K562 (cell line): Measurements from ENCODE around the gene TP53BP1. TPM values are rescaled to one million over a fixed set of nuclear protein-coding genes. Genes with fewer than 3 reads are reported as not detected.

ENCODE experiments used
- CBX5 ChIP-seq: IDR thresholded peaks from 2 replicates; pipeline ENCODE4 v1.6.1; 2014; ENCODE audit warnings: low read depth, borderline replicate concordance
- COPS2 ChIP-seq: fragments of 450-650 bp; conservative IDR thresholded peaks from 2 replicates; pipeline ENCODE4 v1.6.1; 2016; ENCODE audit warnings: mild to moderate bottlenecking, moderate library complexity
- ETV5 ChIP-seq: sonication (generic); formaldehyde crosslinking; IDR thresholded peaks from 2 replicates; pipeline ENCODE4 v1.4.0; 2020; ENCODE audit warnings: low read depth, mild to moderate bottlenecking, missing genetic modification reagents
- GATAD2A ChIP-seq: fragments of 450-650 bp; IDR thresholded peaks from 2 replicates; pipeline ENCODE4 v1.6.1; 2017
- HEY1 ChIP-seq: fragments of 250-450 bp; sonication (Bioruptor Pico); IDR thresholded peaks from 2 replicates; pipeline ENCODE4 v1.5.0; 2020; ENCODE audit warnings: mild to moderate bottlenecking, moderate library complexity, borderline replicate concordance
- MXI1 ChIP-seq: IDR thresholded peaks from 2 replicates; pipeline ENCODE4 v1.6.1; 2011; ENCODE audit warnings: low read depth, mild to moderate bottlenecking, improper control_type of control experiment, low read length
- NFATC3 ChIP-seq: fragments of 450-650 bp; IDR thresholded peaks from 2 replicates; pipeline ENCODE4 v1.6.1; 2017; ENCODE audit warnings: mild to moderate bottlenecking
- POLR3G ChIP-seq: IDR thresholded peaks from 2 replicates; pipeline ENCODE4 v1.6.1; 2011; ENCODE audit not compliant: insufficient read length, insufficient replicate concordance; ENCODE audit errors: extremely low read depth
- SMAD1 ChIP-seq: fragments of 150-350 bp; IDR thresholded peaks from 2 replicates; pipeline ENCODE4 v1.6.1; 2014; ENCODE audit warnings: low read length, low read depth; ENCODE audit not compliant: partially characterized antibody
- SNRNP70 ChIP-seq: fragments of 200-400 bp; formaldehyde crosslinking; optimal IDR thresholded peaks from 2 replicates; pipeline ENCODE3; 2017; ENCODE audit warnings: low read depth, low read length
- TBL1XR1 ChIP-seq, 2 experiments: IDR thresholded peaks; 2 replicates each; pipeline ENCODE4 v1.6.1; 2012; ENCODE audit warnings: improper control_type of control experiment in 2 of 2, low read length in 2 of 2, mild to moderate bottlenecking in 1 of 2
- ZBED1 ChIP-seq: IDR thresholded peaks from 2 replicates; pipeline ENCODE4 v1.6.1; 2014
- ZFP1 ChIP-seq: fragments of 450-650 bp; formaldehyde crosslinking; IDR thresholded peaks from 2 replicates; pipeline ENCODE4 v1.4.0; 2020; ENCODE audit warnings: mild to moderate bottlenecking, mixed read lengths
- ZNF121 ChIP-seq: sonication (generic); formaldehyde crosslinking; conservative IDR thresholded peaks from 2 replicates; pipeline ENCODE4 v1.8.0; 2022; ENCODE audit warnings: missing genetic modification reagents
- ZNF347 ChIP-seq: fragments of 450-650 bp; formaldehyde crosslinking; IDR thresholded peaks from 2 replicates; pipeline ENCODE4 v1.4.0; 2020; ENCODE audit warnings: low read depth, mild to moderate bottlenecking, moderate library complexity
- ZNF354B ChIP-seq: fragments of 250-450 bp; sonication (Bioruptor Pico); IDR thresholded peaks from 2 replicates; pipeline ENCODE4 v1.4.0; 2020
- ZNF445 ChIP-seq: fragments of 250-450 bp; sonication (Bioruptor Pico); IDR thresholded peaks from 2 replicates; pipeline ENCODE4 v1.4.0; 2020; ENCODE audit warnings: low read depth, mild to moderate bottlenecking, moderate library complexity
- ZNF584 ChIP-seq: fragments of 200-800 bp; sonication (Bioruptor generic); IDR thresholded peaks from 2 replicates; pipeline ENCODE4 v1.6.1; 2016; ENCODE audit warnings: low read depth, mild to moderate bottlenecking, missing genetic modification characterization, missing compliant biosample characterization
- ZNF766 ChIP-seq: fragments of 200-800 bp; sonication (Bioruptor generic); conservative IDR thresholded peaks from 2 replicates; pipeline ENCODE4 v1.6.1; 2016; ENCODE audit warnings: missing genetic modification characterization, missing compliant biosample characterization
- ZNF79 ChIP-seq: fragments of 250-450 bp; sonication (Bioruptor Pico); IDR thresholded peaks from 2 replicates; pipeline ENCODE4 v1.4.0; 2020; ENCODE audit warnings: low read depth, mild to moderate bottlenecking, moderate library complexity
- polyA plus RNA-seq, 8 experiments: library from polyadenylated mRNA; depleted of rRNA in 4 of 8; stranded (reverse) in 5 of 8; unstranded in 3 of 8; fragments of >200 nt; fragmentation: Nextera tagmentation in 2 of 8; fragmentation: Illumina TruSeq in 1 of 8; extraction: Ambion mirVana in 2 of 8; extraction: Trizol in 1 of 8; gene quantifications; 2 replicates each; pipeline versions ENCODE4 v1.2.1 to v1.2.3, GENCODE V29; 2011 to 2014; ENCODE audit warnings: inconsistent platforms in 1 of 8, missing spikeins in 1 of 8
- total RNA-seq, 7 experiments: library from RNA; depleted of rRNA in 6 of 7; stranded (reverse); fragments of >200 nt in 6 of 7; fragmentation: Illumina TruSeq in 2 of 7; extraction: Trizol in 2 of 7; gene quantifications; 2 replicates each; pipeline versions ENCODE4 v1.2.1 to v1.2.3, GENCODE V29; 2011 to 2021; ENCODE audit warnings: low replicate concordance in 1 of 7
- TF ChIP-seq, protein P1 (sequence below), 2 experiments: fragments of 450-650 bp; IDR thresholded peaks; 2 replicates each; pipeline ENCODE4 v1.6.1; 2016
- TF ChIP-seq, protein P2 (sequence below): fragments of 250-450 bp; sonication (Bioruptor Pico); IDR thresholded peaks from 2 replicates; pipeline ENCODE4 v1.5.0; 2021
- TF ChIP-seq, protein P3 (sequence below): fragments of 250-450 bp; sonication (Bioruptor Pico); IDR thresholded peaks from 2 replicates; pipeline ENCODE4 v1.4.0; 2020; ENCODE audit warnings: mild to moderate bottlenecking, moderate library complexity, borderline replicate concordance
- TF ChIP-seq, protein P4 (sequence below): fragments of 450-650 bp; IDR thresholded peaks from 2 replicates; pipeline ENCODE4 v1.7.0; 2016; ENCODE audit warnings: borderline replicate concordance

Gene TP53BP1
- total and polyA plus RNA-seq, 9 of the 15 experiments (the other 6 are each of a cell fraction or from before 2014, with no cell fraction given), result 5.7 to 63.3 (median 30.9) TPM

DNA sequence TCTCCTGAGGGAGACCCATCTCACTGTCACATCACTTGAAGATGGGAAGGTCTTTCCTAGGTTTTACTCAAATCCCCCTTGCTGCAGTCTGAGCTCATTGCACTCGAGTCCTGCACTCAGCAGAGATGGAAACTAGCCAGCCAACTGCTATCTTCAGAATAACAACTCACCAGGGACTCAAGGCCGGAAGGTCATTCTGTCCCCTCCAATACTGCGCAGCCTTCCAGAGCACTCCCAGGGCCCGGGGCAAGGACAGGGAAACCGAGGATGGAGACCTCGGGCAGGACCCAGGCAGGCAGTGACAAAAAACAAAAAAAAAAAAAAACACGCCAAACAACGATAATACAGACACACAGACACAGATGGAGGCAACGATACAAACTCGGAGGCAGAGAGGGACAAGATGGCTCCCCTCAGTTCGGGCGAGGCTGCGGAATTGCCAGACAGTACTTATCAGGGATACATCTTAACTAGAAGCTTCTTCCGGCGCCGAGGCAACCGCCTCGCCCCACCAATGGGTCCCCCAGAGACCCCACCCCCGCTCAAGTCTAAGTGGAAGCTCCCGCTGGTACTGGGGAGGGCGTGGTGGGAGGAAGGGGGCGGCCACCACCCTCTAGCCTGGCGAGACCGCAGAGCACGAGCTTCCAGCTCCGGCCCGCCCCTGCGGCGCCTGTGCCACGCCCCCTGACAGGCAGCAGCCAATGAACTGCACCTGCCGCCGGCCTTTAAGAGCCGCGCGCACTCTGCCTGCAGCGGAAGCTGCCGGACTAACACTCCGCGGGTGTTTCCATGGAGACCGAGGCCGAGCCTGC lies 17.4 kb upstream of the TP53BP1 start (continued):
- TF ChIP-seq ETV5 (peak; percentile 8), ZBED1 (no peak), HEY1 (CRISPR knock-in tag) (no peak), MXI1 (peak; percentile 98), SMAD1 (no peak), SNRNP70 (no peak), CBX5 (no peak), ZNF347 (CRISPR knock-in tag) (no peak), NFATC3 (no peak), ZNF79 (CRISPR knock-in tag) (no peak), ZNF445 (CRISPR knock-in tag) (no peak), ZNF354B (CRISPR knock-in tag) (no peak), ZNF584 (no peak), ZNF766 (CRISPR knock-in tag) (no peak), POLR3G (no peak), GATAD2A (peak; percentile 17; the same call in 1 of the 2 replicates), TBL1XR1 (IDR thresholded peaks at IDR 0.05; ENCODE audit: low read length in 2 of 2) (peak in 1 of 2 experiments; percentile 39; a peak in 1 of 4 replicates), ZNF121 (no peak), ZFP1 (CRISPR knock-in tag) (no peak), COPS2 (no peak)
- TF ChIP-seq, protein P1, sequence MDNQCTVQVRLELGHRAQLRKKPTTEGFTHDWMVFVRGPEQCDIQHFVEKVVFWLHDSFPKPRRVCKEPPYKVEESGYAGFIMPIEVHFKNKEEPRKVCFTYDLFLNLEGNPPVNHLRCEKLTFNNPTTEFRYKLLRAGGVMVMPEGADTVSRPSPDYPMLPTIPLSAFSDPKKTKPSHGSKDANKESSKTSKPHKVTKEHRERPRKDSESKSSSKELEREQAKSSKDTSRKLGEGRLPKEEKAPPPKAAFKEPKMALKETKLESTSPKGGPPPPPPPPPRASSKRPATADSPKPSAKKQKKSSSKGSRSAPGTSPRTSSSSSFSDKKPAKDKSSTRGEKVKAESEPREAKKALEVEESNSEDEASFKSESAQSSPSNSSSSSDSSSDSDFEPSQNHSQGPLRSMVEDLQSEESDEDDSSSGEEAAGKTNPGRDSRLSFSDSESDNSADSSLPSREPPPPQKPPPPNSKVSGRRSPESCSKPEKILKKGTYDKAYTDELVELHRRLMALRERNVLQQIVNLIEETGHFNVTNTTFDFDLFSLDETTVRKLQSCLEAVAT (IDR thresholded peaks at IDR 0.05), result peak; percentile 70 to 77; a peak in 2 of 4 replicates
- TF ChIP-seq, protein P2, sequence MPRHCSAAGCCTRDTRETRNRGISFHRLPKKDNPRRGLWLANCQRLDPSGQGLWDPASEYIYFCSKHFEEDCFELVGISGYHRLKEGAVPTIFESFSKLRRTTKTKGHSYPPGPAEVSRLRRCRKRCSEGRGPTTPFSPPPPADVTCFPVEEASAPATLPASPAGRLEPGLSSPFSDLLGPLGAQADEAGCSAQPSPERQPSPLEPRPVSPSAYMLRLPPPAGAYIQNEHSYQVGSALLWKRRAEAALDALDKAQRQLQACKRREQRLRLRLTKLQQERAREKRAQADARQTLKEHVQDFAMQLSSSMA (CRISPR knock-in tag), result no peak
- TF ChIP-seq, protein P3, sequence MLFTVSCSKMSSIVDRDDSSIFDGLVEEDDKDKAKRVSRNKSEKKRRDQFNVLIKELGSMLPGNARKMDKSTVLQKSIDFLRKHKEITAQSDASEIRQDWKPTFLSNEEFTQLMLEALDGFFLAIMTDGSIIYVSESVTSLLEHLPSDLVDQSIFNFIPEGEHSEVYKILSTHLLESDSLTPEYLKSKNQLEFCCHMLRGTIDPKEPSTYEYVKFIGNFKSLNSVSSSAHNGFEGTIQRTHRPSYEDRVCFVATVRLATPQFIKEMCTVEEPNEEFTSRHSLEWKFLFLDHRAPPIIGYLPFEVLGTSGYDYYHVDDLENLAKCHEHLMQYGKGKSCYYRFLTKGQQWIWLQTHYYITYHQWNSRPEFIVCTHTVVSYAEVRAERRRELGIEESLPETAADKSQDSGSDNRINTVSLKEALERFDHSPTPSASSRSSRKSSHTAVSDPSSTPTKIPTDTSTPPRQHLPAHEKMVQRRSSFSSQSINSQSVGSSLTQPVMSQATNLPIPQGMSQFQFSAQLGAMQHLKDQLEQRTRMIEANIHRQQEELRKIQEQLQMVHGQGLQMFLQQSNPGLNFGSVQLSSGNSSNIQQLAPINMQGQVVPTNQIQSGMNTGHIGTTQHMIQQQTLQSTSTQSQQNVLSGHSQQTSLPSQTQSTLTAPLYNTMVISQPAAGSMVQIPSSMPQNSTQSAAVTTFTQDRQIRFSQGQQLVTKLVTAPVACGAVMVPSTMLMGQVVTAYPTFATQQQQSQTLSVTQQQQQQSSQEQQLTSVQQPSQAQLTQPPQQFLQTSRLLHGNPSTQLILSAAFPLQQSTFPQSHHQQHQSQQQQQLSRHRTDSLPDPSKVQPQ (CRISPR knock-in tag), result no peak
- TF ChIP-seq, protein P4, sequence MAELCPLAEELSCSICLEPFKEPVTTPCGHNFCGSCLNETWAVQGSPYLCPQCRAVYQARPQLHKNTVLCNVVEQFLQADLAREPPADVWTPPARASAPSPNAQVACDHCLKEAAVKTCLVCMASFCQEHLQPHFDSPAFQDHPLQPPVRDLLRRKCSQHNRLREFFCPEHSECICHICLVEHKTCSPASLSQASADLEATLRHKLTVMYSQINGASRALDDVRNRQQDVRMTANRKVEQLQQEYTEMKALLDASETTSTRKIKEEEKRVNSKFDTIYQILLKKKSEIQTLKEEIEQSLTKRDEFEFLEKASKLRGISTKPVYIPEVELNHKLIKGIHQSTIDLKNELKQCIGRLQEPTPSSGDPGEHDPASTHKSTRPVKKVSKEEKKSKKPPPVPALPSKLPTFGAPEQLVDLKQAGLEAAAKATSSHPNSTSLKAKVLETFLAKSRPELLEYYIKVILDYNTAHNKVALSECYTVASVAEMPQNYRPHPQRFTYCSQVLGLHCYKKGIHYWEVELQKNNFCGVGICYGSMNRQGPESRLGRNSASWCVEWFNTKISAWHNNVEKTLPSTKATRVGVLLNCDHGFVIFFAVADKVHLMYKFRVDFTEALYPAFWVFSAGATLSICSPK, result no peak
